Activated T-cell treated with anti-CD3 and anti-CD28 coated beads, Interleukin-2, amount 50 U/mL, for 24 hours (primary cell): ENCODE results near the gene ELK3.
A peak's percentile ranks its signal among the peaks of the same experiment; 100 is the strongest.

ENCODE experiments used
- DNase-seq: peaks from one replicate; pipeline ENCODE4 v3.0.0-alpha.2; 2020
- H3K27ac Mint-ChIP-seq: 2 replicates; pipeline ENCODE4 v1.8.0; 2020; ENCODE audit warnings: mild to moderate bottlenecking, mixed read lengths
- H3K27me3 Mint-ChIP-seq: 2 replicates; pipeline ENCODE4 v1.8.0; 2020; ENCODE audit warnings: mixed read lengths
- H3K36me3 Mint-ChIP-seq: 2 replicates; pipeline ENCODE4 v1.8.0; 2020; ENCODE audit warnings: low read depth, mixed read lengths
- H3K4me1 Mint-ChIP-seq: 2 replicates; pipeline ENCODE4 v1.8.0; 2020; ENCODE audit warnings: low read depth, mixed read lengths
- H3K4me3 Mint-ChIP-seq: 2 replicates; pipeline ENCODE4 v1.8.0; 2020; ENCODE audit warnings: mild to moderate bottlenecking, moderate library complexity, mixed read lengths
- H3K9me3 Mint-ChIP-seq: 2 replicates; pipeline ENCODE4 v1.8.0; 2020; ENCODE audit warnings: mixed read lengths

Gene ELK3

DNA sequence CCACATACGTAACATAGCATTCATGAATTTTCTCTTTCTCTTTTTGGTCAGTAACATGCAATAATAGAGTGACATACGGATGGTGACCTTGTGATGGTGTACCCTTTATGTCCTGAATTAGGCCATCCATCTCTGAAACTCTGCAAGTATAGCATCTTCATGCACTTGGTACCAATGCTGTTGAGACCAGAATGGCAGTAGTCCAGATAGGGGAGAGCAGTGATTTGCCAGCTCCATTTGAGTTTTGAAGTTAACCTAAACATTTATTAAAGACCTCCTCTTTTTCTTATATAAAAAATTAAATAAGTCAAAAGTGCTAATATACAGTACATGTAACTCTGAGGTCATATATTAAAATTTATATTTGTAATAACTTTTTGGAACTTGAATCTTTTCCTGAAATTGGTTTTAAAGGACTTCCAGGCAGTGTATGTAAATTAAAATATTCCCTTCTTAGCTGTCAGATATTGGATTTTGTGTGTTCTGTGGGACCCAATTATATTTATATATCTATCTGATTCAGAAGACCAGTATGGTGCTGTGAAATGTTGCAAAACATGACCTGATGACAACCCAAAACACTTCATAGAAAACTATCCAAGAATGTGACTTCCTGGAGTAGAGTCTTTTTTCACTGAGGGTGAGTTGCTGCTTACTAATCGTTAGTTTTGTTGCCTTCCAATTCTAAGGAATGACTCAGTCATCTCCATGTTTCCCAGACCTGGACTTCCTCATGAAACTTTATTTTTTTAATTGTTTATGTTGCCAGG, 3.5 kb downstream of the ELK3 start:
- Mint-ChIP-seq H3K27me3 (no peaks in the 10 kb centered on the region), H3K27ac (peak overlapping the region; percentile 98), H3K4me3 (peak overlapping the region; percentile 90), H3K4me1 (peaks cover 72% of the 10 kb centered on the region), H3K36me3 (peaks cover 37% of the 10 kb centered on the region), H3K9me3 (no peaks in the 10 kb centered on the region)
- DNase-seq = no peak

DNA sequence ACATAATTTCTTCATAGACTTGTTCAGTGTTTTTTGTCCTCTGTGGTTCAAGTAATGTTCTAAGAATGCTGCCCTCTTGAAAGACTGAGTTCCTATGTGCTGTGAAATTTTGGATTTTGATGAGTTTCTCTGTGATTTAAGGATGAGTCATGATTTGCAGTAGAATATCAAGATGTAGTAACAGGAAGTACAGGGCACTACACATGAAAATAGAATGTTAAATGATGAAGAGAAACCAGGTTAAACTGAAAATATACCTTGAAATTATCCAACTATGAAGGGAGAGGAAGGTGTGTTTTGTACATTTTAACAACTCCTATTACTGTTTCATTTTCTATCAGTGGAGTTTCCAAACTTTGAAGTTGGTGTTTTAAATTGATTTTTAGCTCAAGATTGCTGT, 4.8 kb downstream of the ELK3 start:
- Mint-ChIP-seq H3K9me3 (no peaks in the 10 kb centered on the region), H3K4me3 (peak overlapping the region; percentile 21), H3K4me1 (peaks cover 69% of the 10 kb centered on the region), H3K36me3 (peaks cover 50% of the 10 kb centered on the region), H3K27me3 (no peaks in the 10 kb centered on the region), H3K27ac (peak overlapping the region; percentile 84)
- no peak for DNase-seq

GRCh38 chr12:96199464-96199863, 5.3 kb downstream of the ELK3 start:
- H3K4me1 Mint-ChIP-seq = peaks cover 74% of the 10 kb centered on the region
- peak overlapping the region; percentile 84 for H3K27ac Mint-ChIP-seq
- peaks cover 52% of the 10 kb centered on the region for H3K36me3 Mint-ChIP-seq
- DNase-seq = no peak
- H3K27me3 Mint-ChIP-seq = no peaks in the 10 kb centered on the region
- peak overlapping the region; percentile 21 for H3K4me3 Mint-ChIP-seq
- H3K9me3 Mint-ChIP-seq = no peaks in the 10 kb centered on the region

DNA sequence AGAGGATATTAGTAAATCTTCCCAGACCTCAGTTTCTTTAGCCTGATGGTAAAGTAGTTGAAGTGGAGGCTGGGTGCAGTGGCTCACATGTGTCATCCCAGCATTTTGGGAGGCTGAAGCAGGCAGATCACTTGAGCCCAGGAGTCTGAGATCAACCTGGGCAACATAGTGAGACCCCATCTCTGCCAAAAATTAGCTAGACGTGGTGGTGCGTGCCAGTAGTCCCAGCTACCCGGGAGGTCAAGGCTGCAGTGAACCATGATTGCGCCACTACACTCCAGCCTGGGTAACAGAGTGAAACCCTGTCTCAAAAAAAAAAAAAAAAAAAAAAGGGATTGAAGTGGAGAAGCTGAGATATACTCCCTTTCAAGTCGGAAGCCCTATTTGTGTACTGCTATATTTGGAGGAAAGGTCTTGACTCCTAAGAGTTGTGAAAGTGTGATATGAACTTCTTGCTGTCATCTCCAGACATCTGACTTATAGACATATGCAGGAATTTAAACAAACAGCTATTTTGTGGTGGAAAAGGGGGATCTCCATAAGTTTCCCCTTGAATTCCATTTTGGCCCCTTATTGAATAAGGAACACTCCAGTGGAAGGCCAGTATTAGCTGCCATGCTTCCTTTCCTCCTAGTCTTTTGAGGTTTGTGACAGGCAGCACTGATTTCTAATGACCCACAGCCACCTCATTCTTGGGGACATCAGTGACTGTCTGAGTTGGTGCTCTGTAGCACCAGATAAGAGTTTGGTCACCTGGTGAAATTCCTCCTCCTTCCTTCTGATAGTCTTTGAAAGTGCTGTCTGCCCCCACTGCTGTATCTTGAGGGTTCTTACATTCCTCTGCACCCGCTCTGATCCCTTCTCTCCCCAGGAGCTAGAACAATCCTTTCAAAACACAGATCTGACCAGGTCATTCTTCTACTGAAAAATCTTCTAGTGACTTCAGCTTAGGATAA, 7.4 kb downstream of the ELK3 start:
- H3K36me3 Mint-ChIP-seq = peaks cover 56% of the 10 kb centered on the region
- H3K27me3 Mint-ChIP-seq = no peaks in the 10 kb centered on the region
- peaks cover 87% of the 10 kb centered on the region for H3K4me1 Mint-ChIP-seq
- H3K4me3 Mint-ChIP-seq = no peak overlapping the region
- DNase-seq = no peak
- H3K27ac Mint-ChIP-seq = peak overlapping the region; percentile 45
- no peaks in the 10 kb centered on the region for H3K9me3 Mint-ChIP-seq

GRCh38 chr12:96204381-96204780, 10.2 kb downstream of the ELK3 start:
- peaks cover 57% of the 10 kb centered on the region for H3K36me3 Mint-ChIP-seq
- no peak overlapping the region for H3K27ac Mint-ChIP-seq
- no peaks in the 10 kb centered on the region for H3K9me3 Mint-ChIP-seq
- H3K4me3 Mint-ChIP-seq = no peak overlapping the region
- H3K4me1 Mint-ChIP-seq = peaks cover 88% of the 10 kb centered on the region
- no peaks in the 10 kb centered on the region for H3K27me3 Mint-ChIP-seq
- no peak for DNase-seq

GRCh38 chr12:96205908-96206307, 11.7 kb downstream of the ELK3 start:
- no peaks in the 10 kb centered on the region for H3K27me3 Mint-ChIP-seq
- peaks cover 62% of the 10 kb centered on the region for H3K36me3 Mint-ChIP-seq
- H3K9me3 Mint-ChIP-seq = no peaks in the 10 kb centered on the region
- H3K4me3 Mint-ChIP-seq = peak overlapping the region; percentile 46
- H3K4me1 Mint-ChIP-seq = peaks cover 93% of the 10 kb centered on the region
- H3K27ac Mint-ChIP-seq = peak overlapping the region; percentile 86
- DNase-seq = no peak

DNA sequence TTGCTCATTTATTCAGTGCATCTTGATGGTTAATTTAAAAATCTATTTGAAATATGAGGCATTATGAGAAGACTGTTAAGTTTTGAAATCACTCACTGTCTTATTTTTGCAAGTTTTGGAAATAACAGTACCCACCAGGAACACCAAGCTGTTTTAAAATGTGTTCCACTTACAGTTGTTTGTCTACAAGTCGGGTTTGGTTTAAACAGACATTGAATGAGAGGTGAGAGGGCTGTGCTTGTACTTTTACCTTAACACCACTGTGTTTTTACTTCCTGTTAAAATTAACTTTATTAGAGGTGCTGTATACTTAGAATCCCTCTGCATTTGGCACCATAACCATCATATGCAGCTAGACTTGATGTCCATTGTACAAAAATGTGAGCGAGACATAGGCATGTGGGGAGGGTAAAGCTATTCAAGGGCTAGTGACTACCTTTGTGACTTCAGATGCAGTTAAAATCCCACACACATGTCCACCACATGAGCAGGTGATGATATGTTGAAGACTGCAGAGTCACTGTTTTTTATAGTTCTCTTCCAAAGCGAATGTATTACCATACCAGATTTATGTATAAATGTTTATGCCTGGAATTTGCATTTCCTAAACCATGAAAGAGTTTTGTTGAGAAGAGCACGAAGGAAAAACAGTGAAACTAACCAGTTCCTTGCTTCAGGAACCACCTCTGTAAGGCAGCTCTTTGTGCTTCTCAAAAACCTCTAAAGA, 12.9 kb downstream of the ELK3 start:
- H3K27ac Mint-ChIP-seq = peak overlapping the region; percentile 86
- peak; percentile 6 for DNase-seq
- H3K36me3 Mint-ChIP-seq = peaks cover 51% of the 10 kb centered on the region
- H3K4me1 Mint-ChIP-seq = peaks cover 93% of the 10 kb centered on the region
- H3K27me3 Mint-ChIP-seq = no peaks in the 10 kb centered on the region
- no peaks in the 10 kb centered on the region for H3K9me3 Mint-ChIP-seq
- H3K4me3 Mint-ChIP-seq = peak overlapping the region; percentile 38

DNA sequence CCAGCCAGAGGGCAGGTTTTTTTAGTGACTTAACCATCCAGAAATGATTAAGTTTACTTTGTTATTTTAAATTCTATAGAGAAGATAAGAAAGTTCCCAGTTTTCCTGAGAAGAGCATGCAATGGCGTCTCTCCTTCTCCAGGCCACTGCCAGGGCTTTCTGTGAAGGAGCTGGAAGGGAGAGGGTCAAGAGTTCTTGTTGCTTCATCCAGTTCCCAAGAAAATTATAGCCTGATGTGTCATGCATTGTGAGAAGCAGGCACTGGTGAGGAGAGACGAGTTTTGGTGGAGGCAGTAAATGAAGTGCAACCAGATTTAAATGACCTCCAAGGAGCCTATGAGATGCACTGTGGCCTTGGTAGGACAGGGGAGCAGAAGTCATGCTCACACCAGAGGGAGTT, 14.2 kb downstream of the ELK3 start:
- no peaks in the 10 kb centered on the region for H3K27me3 Mint-ChIP-seq
- H3K27ac Mint-ChIP-seq = peak overlapping the region; percentile 95
- DNase-seq = no peak
- no peak overlapping the region for H3K4me3 Mint-ChIP-seq
- peaks cover 42% of the 10 kb centered on the region for H3K36me3 Mint-ChIP-seq
- H3K4me1 Mint-ChIP-seq = peaks cover 97% of the 10 kb centered on the region
- H3K9me3 Mint-ChIP-seq = no peaks in the 10 kb centered on the region

GRCh38 chr12:96208801-96209549, 14.8 kb downstream of the ELK3 start:
- peak; percentile 31 for DNase-seq

DNA sequence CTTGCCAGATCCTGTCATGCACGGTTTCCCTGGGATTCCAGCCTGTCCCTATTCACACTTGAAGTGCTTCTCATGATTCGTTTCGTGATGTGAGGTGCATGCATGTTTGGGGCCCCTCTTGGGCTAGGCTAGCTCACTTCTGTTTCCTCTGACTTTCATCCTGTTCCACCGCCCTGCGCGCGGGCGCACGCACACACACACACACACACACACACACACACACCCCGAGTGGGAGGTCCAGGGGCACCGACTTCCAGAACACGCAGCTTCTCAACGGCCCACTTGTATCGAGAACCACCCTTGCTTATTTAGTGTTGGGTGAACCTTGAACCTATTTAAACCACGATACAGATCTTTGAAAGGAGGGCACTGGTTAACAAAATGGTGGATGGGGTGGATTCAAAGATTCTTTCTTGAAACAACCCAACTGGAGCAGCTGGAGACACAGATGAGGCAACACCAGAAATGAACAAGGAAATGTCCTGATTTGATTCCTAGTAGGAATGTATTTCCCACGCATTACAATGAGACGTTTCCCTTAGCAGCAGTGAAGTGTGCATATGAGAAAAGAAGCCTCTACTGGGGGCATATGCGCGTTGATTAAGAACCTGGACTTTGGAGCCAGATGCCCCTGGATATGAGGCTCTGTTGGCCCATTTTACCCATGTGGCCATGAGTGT, 16.3 kb downstream of the ELK3 start:
- Mint-ChIP-seq H3K36me3 (peaks cover 41% of the 10 kb centered on the region), H3K27me3 (no peaks in the 10 kb centered on the region), H3K4me3 (peak overlapping the region; percentile 78), H3K9me3 (no peaks in the 10 kb centered on the region), H3K4me1 (peaks cover 95% of the 10 kb centered on the region), H3K27ac (peak overlapping the region; percentile 95)
- DNase-seq = peak; percentile 67

More at GRCh38 chr12:96208801-96209549, 14.8 kb downstream of the ELK3 start:
- no peaks in the 10 kb centered on the region for H3K27me3 Mint-ChIP-seq
- peak overlapping the region; percentile 95 for H3K27ac Mint-ChIP-seq
- H3K4me3 Mint-ChIP-seq = peak overlapping the region; percentile 78
- peaks cover 99% of the 10 kb centered on the region for H3K4me1 Mint-ChIP-seq
- H3K36me3 Mint-ChIP-seq = peaks cover 42% of the 10 kb centered on the region
- no peaks in the 10 kb centered on the region for H3K9me3 Mint-ChIP-seq

GRCh38 chr12:96211988-96212387, 17.8 kb downstream of the ELK3 start:
- Mint-ChIP-seq H3K4me3 (peak overlapping the region; percentile 58), H3K9me3 (no peaks in the 10 kb centered on the region), H3K27ac (peak overlapping the region; percentile 88), H3K36me3 (peaks cover 43% of the 10 kb centered on the region), H3K27me3 (no peaks in the 10 kb centered on the region), H3K4me1 (peaks cover 88% of the 10 kb centered on the region)
- DNase-seq = no peak

- no peaks in the 10 kb centered on the region for H3K27me3 Mint-ChIP-seq
- peaks cover 85% of the 10 kb centered on the region for H3K4me1 Mint-ChIP-seq
- H3K9me3 Mint-ChIP-seq = no peaks in the 10 kb centered on the region
- H3K36me3 Mint-ChIP-seq = peaks cover 49% of the 10 kb centered on the region
- peak overlapping the region; percentile 58 for H3K4me3 Mint-ChIP-seq
- H3K27ac Mint-ChIP-seq = peak overlapping the region; percentile 88
- DNase-seq = peak; percentile 32
These were observed 18.5 kb downstream of the ELK3 start for GRCh38 chr12:96212456-96213375.
